ENCODE measurements around the gene INTS1.

INTS1 gene

GRCh38 chr7:1468203-1468602 lies 36.0 kb downstream of the INTS1 start:
- H3K27ac ChIP-seq, result no peak overlapping the region
- peaks cover 2% of the 10 kb centered on the region for H3K4me1 ChIP-seq
- no peak overlapping the region for H2AFZ ChIP-seq
- H3K9ac ChIP-seq, result no peak overlapping the region
- no peaks in the 10 kb centered on the region for H3K36me3 ChIP-seq (ENCODE audit: control insufficient read depth, insufficient read depth, low read length)
- no peak overlapping the region for H3K4me2 ChIP-seq (ENCODE audit: low read length)
- TF ChIP-seq CTCF (IDR thresholded peaks at IDR 0.05), result no peak
- H3K4me3 ChIP-seq (ENCODE audit: low read depth, low read length), result no peak overlapping the region
- no peaks in the 10 kb centered on the region for H3K9me3 ChIP-seq (ENCODE audit: control insufficient read depth, low read length)
- no peaks in the 10 kb centered on the region for H3K27me3 ChIP-seq (ENCODE audit: control insufficient read depth, insufficient read depth, low read length)
- no peaks in the 10 kb centered on the region for H3K79me2 ChIP-seq

- H3K4me2 ChIP-seq (ENCODE audit: low read length), result no peak overlapping the region
- no peak overlapping the region for H3K9ac ChIP-seq
- TF ChIP-seq CTCF (IDR thresholded peaks at IDR 0.05), result no peak
- H3K4me1 ChIP-seq, result peaks cover 2% of the 10 kb centered on the region
- no peak overlapping the region for H2AFZ ChIP-seq
- no peak overlapping the region for H3K27ac ChIP-seq
- H3K27me3 ChIP-seq (ENCODE audit: control insufficient read depth, insufficient read depth, low read length), result no peaks in the 10 kb centered on the region
- H3K9me3 ChIP-seq (ENCODE audit: control insufficient read depth, low read length), result no peaks in the 10 kb centered on the region
- no peak overlapping the region for H3K4me3 ChIP-seq (ENCODE audit: low read depth, low read length)
- no peaks in the 10 kb centered on the region for H3K36me3 ChIP-seq (ENCODE audit: control insufficient read depth, insufficient read depth, low read length)
- no peaks in the 10 kb centered on the region for H3K79me2 ChIP-seq
These were observed 37.5 kb downstream of the INTS1 start for GRCh38 chr7:1466524-1467271.

GRCh38 chr7:1464694-1465093 lies 39.5 kb downstream of the INTS1 start:
- H3K27me3 ChIP-seq (ENCODE audit: control insufficient read depth, insufficient read depth, low read length), result no peaks in the 10 kb centered on the region
- H3K9me3 ChIP-seq (ENCODE audit: control insufficient read depth, low read length), result no peaks in the 10 kb centered on the region
- H3K27ac ChIP-seq, result no peak overlapping the region
- H3K4me2 ChIP-seq (ENCODE audit: low read length), result no peak overlapping the region
- H3K9ac ChIP-seq, result no peak overlapping the region
- no peak overlapping the region for H2AFZ ChIP-seq
- no peak overlapping the region for H3K4me3 ChIP-seq (ENCODE audit: low read depth, low read length)
- no peaks in the 10 kb centered on the region for H3K79me2 ChIP-seq
- no peak for TF ChIP-seq CTCF (IDR thresholded peaks at IDR 0.05)
- no peaks in the 10 kb centered on the region for H3K36me3 ChIP-seq (ENCODE audit: control insufficient read depth, insufficient read depth, low read length)
- peaks cover 14% of the 10 kb centered on the region for H3K4me1 ChIP-seq

- Histone ChIP-seq H3K79me2 (peaks cover 2% of the 10 kb centered on the region), H2AFZ (no peak overlapping the region), H3K4me2 (ENCODE audit: low read length) (no peak overlapping the region), H3K4me1 (peaks cover 17% of the 10 kb centered on the region), H3K9ac (no peak overlapping the region), H3K27ac (no peak overlapping the region), H3K27me3 (ENCODE audit: control insufficient read depth, insufficient read depth, low read length) (no peaks in the 10 kb centered on the region), H3K36me3 (ENCODE audit: control insufficient read depth, insufficient read depth, low read length) (no peaks in the 10 kb centered on the region), H3K9me3 (ENCODE audit: control insufficient read depth, low read length) (no peaks in the 10 kb centered on the region), H3K4me3 (ENCODE audit: low read depth, low read length) (no peak overlapping the region)
- TF ChIP-seq CTCF (IDR thresholded peaks at IDR 0.05), result no peak
These were observed 40.4 kb downstream of the INTS1 start for GRCh38 chr7:1463676-1464223.

Measured in parathyroid adenoma (tissue), 2 donors.